GM18511 (cell line): ENCODE data around the gene ZFYVE28.

Experiments
- ATAC-seq: cut with Tn5 transposase; IDR thresholded peaks from one replicate; pipeline ENCODE4 v1.9.1; 2021; ENCODE audit warnings: mild to moderate bottlenecking, moderate library complexity; ENCODE audit not compliant: unreplicated experiment

The ZFYVE28 gene

GRCh38 chr4:2412534-2412884, 5.9 kb downstream of the ZFYVE28 start:
- peak; percentile 42 for ATAC-seq

GRCh38 chr4:2411786-2412510, 6.5 kb downstream of the ZFYVE28 start:
- no peak for ATAC-seq

GRCh38 chr4:2409381-2409783, 9.1 kb downstream of the ZFYVE28 start:
- ATAC-seq, result no peak

GRCh38 chr4:2408976-2409375, 9.5 kb downstream of the ZFYVE28 start:
- ATAC-seq, result no peak

GRCh38 chr4:2408401-2408958, 10.0 kb downstream of the ZFYVE28 start:
- no peak for ATAC-seq

- no peak for ATAC-seq
Measured at GRCh38 chr4:2407991-2408342, 10.5 kb downstream of the ZFYVE28 start.

GRCh38 chr4:2406920-2407319, 11.5 kb downstream of the ZFYVE28 start:
- no peak for ATAC-seq

GRCh38 chr4:2406406-2406805, 12.0 kb downstream of the ZFYVE28 start:
- no peak for ATAC-seq

- ATAC-seq, result no peak
Measured at GRCh38 chr4:2402941-2403340, 15.5 kb downstream of the ZFYVE28 start.

GRCh38 chr4:2402048-2402842, 16.2 kb downstream of the ZFYVE28 start:
- no peak for ATAC-seq

GRCh38 chr4:2401610-2401983, 16.8 kb downstream of the ZFYVE28 start:
- no peak for ATAC-seq

GRCh38 chr4:2400841-2401609, 17.4 kb downstream of the ZFYVE28 start:
- no peak for ATAC-seq

- ATAC-seq, result no peak
Measured at GRCh38 chr4:2399631-2400190, 18.7 kb downstream of the ZFYVE28 start.

GRCh38 chr4:2399216-2399615, 19.2 kb downstream of the ZFYVE28 start:
- ATAC-seq, result no peak

- no peak for ATAC-seq
Measured at GRCh38 chr4:2397596-2398379, 20.7 kb downstream of the ZFYVE28 start.

- no peak for ATAC-seq
Measured at GRCh38 chr4:2396781-2397368, 21.6 kb downstream of the ZFYVE28 start.

- no peak for ATAC-seq
Measured at GRCh38 chr4:2395584-2395983, 22.9 kb downstream of the ZFYVE28 start.

GRCh38 chr4:2395038-2395437, 23.4 kb downstream of the ZFYVE28 start:
- no peak for ATAC-seq

- no peak for ATAC-seq
Measured at GRCh38 chr4:2394528-2394927, 23.9 kb downstream of the ZFYVE28 start.
